Keratinocyte (primary cell): ENCODE measurements around the gene KAT2B.

Source experiments
- EZH2 ChIP-seq: IDR thresholded peaks from one replicate; pipeline ENCODE4 v1.6.1; 2012; ENCODE audit warnings: inconsistent platforms, mild to moderate bottlenecking, low read length, moderate library complexity
- TF ChIP-seq, protein P1 (sequence below), 3 experiments: IDR thresholded peaks in 1 of 3; conservative IDR thresholded peaks in 1 of 3; optimal IDR thresholded peaks in 1 of 3; 2 replicates in 2 of 3; 3 replicates in 1 of 3; pipeline versions ENCODE3 to v1.5.1; 2011; ENCODE audit warnings: low read length in 3 of 3, mild to moderate bottlenecking in 3 of 3, moderate library complexity in 2 of 3, control low read depth in 1 of 3, inconsistent platforms in 1 of 3; ENCODE audit not compliant: insufficient read depth in 2 of 3; ENCODE audit errors: extremely low read depth in 1 of 3

DNA sequence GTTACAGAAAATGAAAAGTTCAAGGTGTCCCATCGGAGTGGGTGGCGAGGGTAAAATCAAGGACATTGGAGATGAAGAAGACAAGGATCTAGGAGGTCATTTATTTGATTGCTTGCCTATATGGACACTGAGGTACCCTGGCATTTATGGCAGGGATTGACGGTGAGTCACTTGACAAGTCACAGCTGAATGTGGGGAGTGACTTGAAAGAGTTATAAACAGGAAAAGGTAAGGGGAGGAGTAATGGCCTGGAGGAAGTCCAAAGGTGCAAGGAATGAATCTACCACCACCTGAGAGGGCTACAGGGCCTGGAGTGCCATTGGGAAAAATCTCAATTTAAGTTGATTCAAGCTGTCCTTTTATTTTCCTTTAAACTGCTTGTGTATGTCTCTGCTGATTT, 157.5 kb downstream of the KAT2B start:
- no peak for TF ChIP-seq EZH2
- TF ChIP-seq, protein P1, sequence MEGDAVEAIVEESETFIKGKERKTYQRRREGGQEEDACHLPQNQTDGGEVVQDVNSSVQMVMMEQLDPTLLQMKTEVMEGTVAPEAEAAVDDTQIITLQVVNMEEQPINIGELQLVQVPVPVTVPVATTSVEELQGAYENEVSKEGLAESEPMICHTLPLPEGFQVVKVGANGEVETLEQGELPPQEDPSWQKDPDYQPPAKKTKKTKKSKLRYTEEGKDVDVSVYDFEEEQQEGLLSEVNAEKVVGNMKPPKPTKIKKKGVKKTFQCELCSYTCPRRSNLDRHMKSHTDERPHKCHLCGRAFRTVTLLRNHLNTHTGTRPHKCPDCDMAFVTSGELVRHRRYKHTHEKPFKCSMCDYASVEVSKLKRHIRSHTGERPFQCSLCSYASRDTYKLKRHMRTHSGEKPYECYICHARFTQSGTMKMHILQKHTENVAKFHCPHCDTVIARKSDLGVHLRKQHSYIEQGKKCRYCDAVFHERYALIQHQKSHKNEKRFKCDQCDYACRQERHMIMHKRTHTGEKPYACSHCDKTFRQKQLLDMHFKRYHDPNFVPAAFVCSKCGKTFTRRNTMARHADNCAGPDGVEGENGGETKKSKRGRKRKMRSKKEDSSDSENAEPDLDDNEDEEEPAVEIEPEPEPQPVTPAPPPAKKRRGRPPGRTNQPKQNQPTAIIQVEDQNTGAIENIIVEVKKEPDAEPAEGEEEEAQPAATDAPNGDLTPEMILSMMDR (optimal IDR thresholded peaks at IDR 0.05 in 1 of 3, IDR thresholded peaks at IDR 0.05 in 1 of 3, conservative IDR thresholded peaks at IDR 0.05 in 1 of 3; ENCODE audit: extremely low read depth in 1 of 3, insufficient read depth in 2 of 3, low read length in 3 of 3): no peak
